ENCODE data around the gene NEMP2.

The NEMP2 gene

DNA sequence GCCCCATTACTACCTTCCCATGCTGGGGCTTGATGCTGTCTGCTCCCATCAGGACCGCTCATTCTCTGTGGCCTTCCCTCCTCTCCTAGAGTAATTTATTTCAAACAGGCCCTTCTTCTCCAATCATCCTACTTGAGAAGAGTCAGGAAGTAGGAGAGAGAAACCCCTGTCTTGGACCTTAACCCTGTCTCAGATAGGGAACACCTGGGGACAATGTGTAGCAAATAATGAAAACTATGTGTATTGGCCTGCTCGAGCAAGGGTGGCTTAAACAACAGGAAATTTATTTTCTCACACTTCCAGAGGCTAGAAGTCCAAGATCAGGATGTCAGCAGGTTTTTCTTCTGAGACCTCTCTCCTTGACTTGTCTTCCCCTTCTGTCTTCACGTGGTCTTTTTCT, 26.6 kb upstream of the NEMP2 start:
- no peak for DNase-seq (ENCODE audit: low read depth in 2 of 2, low spot score in 1 of 2)

DNA sequence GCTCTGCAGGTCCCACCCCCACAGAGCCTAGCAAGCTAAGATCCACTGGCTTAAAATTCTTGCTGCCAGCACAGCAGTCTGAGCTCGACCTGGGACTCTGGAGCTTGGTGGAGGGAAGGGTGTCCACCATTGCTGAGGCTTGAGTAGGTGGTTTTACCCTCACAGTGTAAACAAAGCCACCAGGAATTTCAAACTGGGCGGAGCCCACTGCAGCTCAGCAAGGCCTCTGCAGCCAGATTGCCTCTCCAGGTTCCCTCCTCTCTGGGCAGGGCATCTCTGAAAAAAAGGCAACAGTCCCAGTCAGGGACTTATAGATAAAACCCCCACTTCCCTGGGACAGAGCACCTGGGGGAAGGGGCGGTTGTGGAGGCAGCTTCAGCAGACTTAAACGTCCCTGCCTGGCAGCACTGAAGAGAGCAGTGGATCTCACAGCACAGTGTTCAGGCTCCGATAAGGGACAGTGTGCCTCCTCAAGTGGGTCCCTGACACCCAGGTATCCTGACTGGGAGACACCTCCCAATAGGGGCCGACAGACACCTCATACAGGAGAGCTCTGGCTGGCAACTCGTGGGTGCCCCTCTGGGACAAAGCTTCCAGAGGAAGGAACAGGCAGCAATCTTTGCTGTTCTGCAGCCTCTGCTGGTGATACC, 20.0 kb upstream of the NEMP2 start:
- DNase-seq (ENCODE audit: low read depth in 2 of 2, low spot score in 1 of 2) = no peak

DNA sequence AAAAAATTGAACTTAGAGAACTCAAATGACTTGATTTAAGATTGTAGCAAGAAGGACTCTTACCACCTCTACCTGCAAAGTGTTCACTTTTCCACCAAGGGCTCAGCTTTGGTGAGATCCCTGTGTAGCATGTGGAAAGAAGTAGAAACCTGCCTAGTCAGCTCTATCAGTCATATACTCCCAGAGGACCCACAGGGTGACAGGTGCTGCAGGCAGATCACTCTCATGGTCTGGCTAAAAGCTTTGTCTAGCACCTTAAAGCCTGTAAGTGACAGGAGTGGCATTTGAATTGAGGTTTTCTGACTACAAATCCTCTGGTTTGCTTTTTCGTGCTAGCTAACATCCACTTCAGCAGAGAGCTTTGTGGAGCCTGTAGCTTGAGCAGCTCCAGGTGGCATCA, 18.7 kb upstream of the NEMP2 start:
- DNase-seq (ENCODE audit: low read depth in 2 of 2, low spot score in 1 of 2) = no peak

DNA sequence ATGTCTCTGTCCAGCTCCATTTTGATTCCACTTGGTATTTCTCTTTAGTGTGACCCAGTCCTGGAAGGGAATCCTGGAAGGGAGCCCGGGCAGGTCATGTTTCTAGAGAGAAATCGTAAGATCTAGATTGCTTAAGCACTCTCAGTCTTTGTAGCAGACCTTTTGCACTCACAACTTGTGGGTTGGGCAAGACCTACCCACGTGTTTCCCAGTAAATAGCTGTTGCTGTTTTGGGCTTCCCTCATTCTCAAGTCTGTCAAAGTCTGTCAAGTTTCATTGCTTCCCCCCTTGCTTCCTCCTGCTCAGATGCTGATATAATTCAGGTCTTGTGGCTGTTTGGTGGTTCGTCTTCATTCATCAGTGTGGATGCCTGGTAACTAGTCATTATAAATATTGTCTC, 17.4 kb upstream of the NEMP2 start:
- DNase-seq (ENCODE audit: low read depth in 2 of 2, low spot score in 1 of 2) = no peak

GRCh38 chr2:190550137-190550536, 15.6 kb upstream of the NEMP2 start:
- DNase-seq (ENCODE audit: low read depth in 2 of 2, low spot score in 1 of 2) = no peak

DNA sequence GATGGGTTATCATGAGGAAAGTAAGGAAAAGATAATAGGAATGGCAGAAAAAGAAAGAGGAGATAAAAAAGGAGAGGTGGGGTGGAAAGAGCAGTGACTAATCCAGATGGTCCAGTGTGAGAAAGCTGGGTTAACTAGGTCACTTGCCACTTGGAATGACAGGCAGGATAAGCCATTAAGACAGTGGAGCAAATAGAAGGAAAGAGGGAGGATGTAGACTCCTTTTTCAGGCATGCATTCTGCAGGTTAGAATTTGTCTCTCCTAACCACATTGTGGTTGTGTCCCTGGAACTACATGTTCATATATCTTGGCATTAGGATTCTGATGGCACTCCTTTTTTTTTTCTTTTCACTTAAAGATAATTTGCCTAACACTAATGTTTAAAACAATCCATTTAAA, 13.4 kb upstream of the NEMP2 start:
- no peak for DNase-seq (ENCODE audit: low read depth in 2 of 2, low spot score in 1 of 2)

DNA sequence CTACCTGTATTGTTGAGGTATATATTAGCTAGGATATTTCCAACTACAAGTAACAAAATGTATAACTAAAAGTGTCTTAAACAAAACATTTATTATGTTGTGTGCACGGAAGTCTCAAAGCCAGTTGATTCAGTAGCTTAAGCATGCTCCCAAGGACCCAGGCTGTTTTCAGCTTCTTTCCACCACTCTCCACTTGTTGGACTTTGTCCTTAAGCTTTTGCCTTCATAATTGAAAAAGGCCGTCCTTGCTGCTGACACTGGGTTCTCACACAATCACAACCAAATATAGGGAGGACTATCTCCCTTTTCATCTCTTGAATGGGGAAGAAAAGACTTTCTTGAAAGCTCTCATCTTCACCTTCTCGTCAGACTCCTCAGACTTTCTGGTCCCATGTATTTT, 12.2 kb upstream of the NEMP2 start:
- no peak for DNase-seq (ENCODE audit: low read depth in 2 of 2, low spot score in 1 of 2)

DNA sequence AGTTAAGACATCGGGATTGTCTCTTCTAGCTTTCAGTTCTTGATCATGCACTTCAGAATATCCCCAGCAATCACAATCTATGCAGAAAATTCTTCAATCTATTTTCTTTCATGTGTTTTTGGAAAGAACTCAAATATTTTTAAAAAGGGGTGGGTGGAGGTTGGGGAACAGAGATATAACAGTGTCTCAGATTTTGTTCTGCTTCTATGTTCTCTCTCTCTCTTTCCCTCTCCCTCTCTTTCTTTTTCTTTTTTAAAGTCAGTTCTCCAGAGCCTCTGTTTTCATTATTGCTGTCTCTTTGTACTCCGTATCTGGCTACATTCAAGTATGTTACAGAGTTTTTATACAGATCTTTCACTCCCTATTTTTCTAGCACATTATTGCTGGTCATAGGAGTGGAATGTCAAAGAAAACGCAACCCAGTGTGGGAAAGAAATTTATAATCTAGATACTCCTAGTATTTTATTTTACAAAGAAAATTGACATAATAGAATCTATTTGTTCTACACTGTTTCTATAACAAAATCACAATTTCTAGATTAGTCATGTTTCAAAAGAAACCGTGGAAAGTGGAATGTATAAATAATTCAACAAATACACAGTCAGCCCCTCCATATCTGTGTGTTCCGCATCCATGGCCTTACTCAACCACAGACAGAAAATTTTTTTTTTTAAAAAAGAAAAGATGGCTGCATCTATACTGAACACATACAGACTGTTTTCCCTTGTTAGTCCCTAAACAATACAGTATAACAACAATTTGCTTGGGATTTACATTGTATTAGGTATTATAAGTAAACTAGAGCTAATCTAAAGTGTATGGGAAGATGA, 11.2 kb upstream of the NEMP2 start:
- DNase-seq (ENCODE audit: low read depth in 2 of 2, low spot score in 1 of 2) = no peak

DNA sequence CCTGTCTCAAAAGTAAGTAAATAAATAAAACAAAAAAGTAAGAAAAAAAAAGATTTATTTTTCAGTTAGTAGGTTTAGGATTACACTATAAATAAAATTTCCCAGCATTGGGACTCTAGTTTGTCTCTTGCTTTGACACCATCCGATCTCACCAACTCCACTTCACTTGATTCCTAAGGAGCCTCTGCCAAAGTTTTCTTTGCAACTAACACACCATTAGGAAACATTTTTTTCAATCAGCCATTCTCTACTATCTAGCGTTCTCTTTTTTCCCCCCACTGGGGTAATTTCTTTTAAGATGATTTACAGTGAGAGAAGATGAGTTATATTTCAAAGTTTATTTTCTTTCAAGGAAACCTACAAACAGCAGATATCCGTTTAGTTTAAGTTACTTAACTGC, 10.6 kb upstream of the NEMP2 start:
- DNase-seq (ENCODE audit: low read depth in 2 of 2, low spot score in 1 of 2) = no peak

- DNase-seq (ENCODE audit: low read depth in 2 of 2, low spot score in 1 of 2) = no peak
These were observed 5.5 kb upstream of the NEMP2 start for GRCh38 chr2:190540048-190540447.

- DNase-seq (ENCODE audit: low read depth in 2 of 2, low spot score in 1 of 2) = no peak
These were observed 3.7 kb upstream of the NEMP2 start for GRCh38 chr2:190538201-190538600.

GRCh38 chr2:190537765-190538164, 3.2 kb upstream of the NEMP2 start:
- DNase-seq (ENCODE audit: low read depth in 2 of 2, low spot score in 1 of 2) = no peak

DNA sequence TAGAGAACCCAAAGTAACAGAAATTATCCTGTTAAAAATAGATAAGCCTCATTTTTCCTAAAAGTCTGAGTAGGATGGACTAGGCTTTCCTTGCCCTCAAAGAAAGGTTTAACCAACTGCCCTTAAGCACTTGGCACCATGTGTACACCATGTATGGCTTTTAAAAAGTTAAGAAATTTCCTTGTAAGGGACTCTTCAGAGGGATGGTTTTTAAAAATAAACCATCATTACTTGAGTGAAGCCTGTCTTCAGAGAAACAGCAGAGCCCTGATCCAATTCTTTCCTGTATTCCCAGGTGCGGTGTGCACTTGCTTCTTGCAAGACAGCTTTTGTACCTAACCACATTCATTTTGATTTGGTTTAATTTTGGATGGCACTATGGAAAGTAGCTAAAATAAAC, 1.1 kb upstream of the NEMP2 start:
- DNase-seq (ENCODE audit: low read depth in 2 of 2, low spot score in 1 of 2) = no peak

- DNase-seq (ENCODE audit: low read depth in 2 of 2, low spot score in 1 of 2) = no peak
These were observed 558 bp upstream of the NEMP2 start for GRCh38 chr2:190535121-190535439.

GRCh38 chr2:190533968-190534309, 583 bp downstream of the NEMP2 start:
- DNase-seq (ENCODE audit: low read depth in 2 of 2, low spot score in 1 of 2) = peak in 1 of 2 donors; percentile 8

DNA sequence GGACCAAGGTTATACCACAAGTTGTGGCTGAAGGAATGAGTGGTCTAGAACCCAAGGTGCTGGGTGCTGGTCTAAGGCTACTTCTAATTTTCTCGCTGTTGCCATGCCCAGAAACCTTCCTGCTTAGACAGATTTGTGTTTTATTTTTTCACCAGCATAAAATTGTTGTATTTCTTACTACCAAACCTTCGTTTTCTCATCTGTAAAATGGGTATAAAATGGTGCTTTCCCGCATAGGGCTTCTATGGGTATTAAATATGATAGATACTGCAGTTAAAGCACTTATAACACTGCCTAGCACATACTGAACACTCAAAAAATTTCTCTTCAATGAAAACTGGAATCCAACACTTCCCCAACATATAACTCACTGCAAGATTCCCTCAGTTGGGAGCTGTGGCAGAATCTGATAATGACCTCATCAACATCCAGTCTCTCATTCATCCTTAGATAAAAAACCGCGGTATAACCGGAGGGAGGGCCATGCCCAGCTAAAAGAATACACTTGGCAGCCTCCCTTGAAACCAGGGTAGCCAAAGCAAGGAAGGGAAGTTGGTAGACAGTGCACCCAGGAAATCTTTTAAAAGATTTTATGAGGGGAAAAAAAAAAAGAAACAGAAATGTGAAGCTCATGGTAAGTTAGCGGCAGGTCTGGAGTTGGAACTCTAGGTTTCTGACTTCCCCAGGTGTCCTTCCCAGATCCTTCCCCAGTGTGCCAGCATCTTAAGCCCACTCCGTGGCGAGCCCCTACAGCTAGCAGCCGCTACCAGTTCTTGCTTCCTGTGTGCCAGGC, 1.2 kb downstream of the NEMP2 start:
- no peak for DNase-seq (ENCODE audit: low read depth in 2 of 2, low spot score in 1 of 2)

- no peak for DNase-seq (ENCODE audit: low read depth in 2 of 2, low spot score in 1 of 2)
These were observed 1.9 kb downstream of the NEMP2 start for GRCh38 chr2:190532581-190532980.

DNA sequence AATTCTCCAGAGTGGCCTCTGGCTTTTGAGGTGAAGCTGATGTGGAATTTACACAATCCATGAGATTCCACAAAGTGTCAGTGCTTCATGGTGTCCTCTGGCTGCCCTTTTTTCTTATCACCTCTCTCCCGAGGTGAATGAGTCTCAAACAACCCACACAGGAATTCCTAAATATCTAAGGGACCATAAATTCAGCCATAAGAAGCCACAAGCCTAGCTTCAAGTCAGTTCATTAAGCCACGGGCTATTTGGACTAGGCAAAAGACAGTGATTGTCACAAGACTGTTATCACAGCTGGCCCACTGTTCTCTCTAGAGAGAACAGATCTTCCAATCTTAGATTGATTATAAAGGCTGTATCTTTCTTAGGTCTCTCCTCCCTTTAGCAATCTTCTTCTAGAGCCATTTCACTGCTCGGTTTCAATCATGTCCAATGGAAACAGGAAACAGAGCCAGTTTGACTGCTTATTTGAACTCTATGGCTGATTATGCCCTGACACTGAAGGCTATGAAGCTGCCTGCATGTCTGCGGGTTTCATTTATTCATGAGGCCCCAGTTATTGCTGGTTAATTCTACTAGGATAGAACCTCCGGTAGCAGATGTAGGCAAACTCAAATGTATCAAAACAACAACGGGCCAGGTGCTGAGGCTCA, 4.1 kb downstream of the NEMP2 start:
- DNase-seq (ENCODE audit: low read depth in 2 of 2, low spot score in 1 of 2) = no peak

- DNase-seq (ENCODE audit: low read depth in 2 of 2, low spot score in 1 of 2) = no peak
These were observed 4.9 kb downstream of the NEMP2 start for GRCh38 chr2:190529486-190530247.

DNA sequence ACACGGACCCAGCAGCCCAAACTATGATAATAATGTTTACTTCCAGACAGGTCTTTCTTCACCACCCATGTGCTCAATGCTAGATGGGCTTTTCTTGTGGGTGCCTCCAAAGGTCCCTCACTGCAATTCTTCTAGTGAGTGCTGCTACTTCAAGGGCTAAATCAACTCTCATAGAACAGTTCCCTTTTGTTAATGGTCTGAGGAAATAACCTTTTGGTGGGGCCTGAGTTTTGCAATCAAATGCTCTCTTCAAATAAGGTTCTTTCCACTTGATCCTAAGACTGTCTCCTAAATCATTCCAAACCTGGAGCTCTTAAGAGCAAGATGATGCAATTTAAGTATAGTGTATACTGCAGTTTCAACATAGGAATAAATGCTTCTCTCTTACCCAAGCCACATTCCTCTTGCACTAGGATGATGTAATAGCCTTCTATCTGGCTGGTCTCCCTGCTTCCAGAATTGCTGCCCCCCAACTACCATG, 6.0 kb downstream of the NEMP2 start:
- no peak for DNase-seq (ENCODE audit: low read depth in 2 of 2, low spot score in 1 of 2)

DNA sequence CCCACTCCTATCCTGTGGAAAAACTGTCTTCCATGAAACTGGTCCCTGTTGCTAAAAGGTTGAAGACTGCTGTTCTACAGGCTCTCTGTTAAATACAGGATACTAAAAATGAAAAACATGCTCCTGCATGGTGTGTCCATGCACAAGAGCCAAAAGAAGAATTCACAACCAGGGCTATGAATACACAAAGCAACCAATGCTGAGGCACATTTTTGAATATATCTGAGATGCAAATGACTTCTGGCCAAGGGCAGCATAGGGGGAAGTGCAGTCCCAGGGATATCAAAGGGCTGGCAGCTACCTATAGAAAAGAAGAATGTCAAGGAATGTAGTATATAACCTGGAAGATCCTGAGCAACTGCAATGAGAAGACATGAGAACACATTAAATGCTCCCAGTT, 6.6 kb downstream of the NEMP2 start:
- DNase-seq (ENCODE audit: low read depth in 2 of 2, low spot score in 1 of 2) = no peak
